AG04449 (cell line): ENCODE measurements around the gene SYNDIG1.

ENCODE experiments used
- CTCF ChIA-PET: fragments of 350-600 bp; formaldehyde crosslinking; extraction: SDS; loops from one replicate; lab custom pipeline; 2021; ENCODE audit warnings: antibody characterized with exemption; lab: Yijun Ruan, JAX
- POLR2A ChIA-PET: fragments of 400-600, 350-600 bp; formaldehyde crosslinking; extraction: SDS; loops from one replicate; lab custom pipeline; 2020; ENCODE audit warnings: antibody characterized with exemption, inconsistent platforms; lab: Yijun Ruan, JAX
- DNase-seq: peaks from one replicate; pipeline ENCODE4 v3.0.0-alpha.2; 2010; ENCODE audit warnings: low read depth, low spot score
- H3K4me3 ChIP-seq: 2 replicates; pipeline ENCODE4 v1.5.1; 2011; ENCODE audit warnings: low read depth, mild to moderate bottlenecking, control low read depth, low read length
- CTCF ChIP-seq: IDR thresholded peaks from one replicate; pipeline ENCODE4 v1.5.1; 2011; ENCODE audit warnings: mild to moderate bottlenecking, moderate library complexity, low read length, control low read depth, inconsistent platforms; ENCODE audit not compliant: insufficient read depth; ENCODE audit errors: missing control alignments

Gene SYNDIG1

DNA sequence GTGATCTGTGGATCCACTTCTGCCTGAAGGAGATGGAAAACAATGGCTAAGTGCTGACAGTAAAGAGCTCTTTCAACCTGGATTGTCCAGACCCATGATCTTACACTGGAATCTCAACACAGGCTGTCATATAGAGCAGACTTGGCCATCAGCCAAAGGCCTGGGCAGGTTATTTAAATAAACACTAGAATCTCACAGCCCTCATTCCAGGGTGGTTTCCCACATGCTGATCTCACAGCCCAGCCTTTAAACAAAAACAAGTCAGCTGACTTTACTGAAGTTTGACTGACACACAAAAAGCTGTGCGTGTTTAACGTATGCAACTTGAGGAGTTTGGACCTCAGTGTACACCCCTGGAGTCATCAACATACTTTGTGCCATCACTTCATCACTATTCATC lies 28.4 kb downstream of the SYNDIG1 start:
- ChIA-PET CTCF (no interaction called here), POLR2A (no interaction called here)
- no peak for TF ChIP-seq CTCF
- no peak for DNase-seq
- H3K4me3 ChIP-seq: no peak overlapping the region

GRCh38 chr20:24498641-24499040 lies 29.2 kb downstream of the SYNDIG1 start:
- no peak for TF ChIP-seq CTCF
- ChIA-PET POLR2A (no interaction called here), CTCF (no interaction called here)
- DNase-seq: no peak
- no peak overlapping the region for H3K4me3 ChIP-seq

GRCh38 chr20:24499472-24499871 lies 30.0 kb downstream of the SYNDIG1 start:
- no peak for TF ChIP-seq CTCF
- no peak overlapping the region for H3K4me3 ChIP-seq
- ChIA-PET CTCF (no interaction called here), POLR2A (no interaction called here)
- DNase-seq: no peak

- peak; percentile 80 for DNase-seq
- H3K4me3 ChIP-seq: no peak overlapping the region
- TF ChIP-seq CTCF: no peak
- POLR2A ChIA-PET: interaction anchor here (1.5 kb wide), 1 partner anchor 21 kb away, joined by 3 read pairs; no protein-coding TSS in a partner anchor
- CTCF ChIA-PET: interaction anchor here (0.8 kb wide), 1 partner anchor 37 kb away, joined by 3 read pairs; no protein-coding TSS in a partner anchor
Observed at GRCh38 chr20:24501764-24502556, 32.5 kb downstream of the SYNDIG1 start.

GRCh38 chr20:24502661-24503060 lies 33.2 kb downstream of the SYNDIG1 start:
- H3K4me3 ChIP-seq: no peak overlapping the region

More at GRCh38 chr20:24502661-24503060, 33.2 kb downstream of the SYNDIG1 start:
- ChIA-PET POLR2A (interaction anchor here (1.5 kb wide), 1 partner anchor 20 kb away, joined by 3 read pairs; no protein-coding TSS in a partner anchor), CTCF (interaction anchor here (1.0 kb wide), 1 partner anchor 21 kb away, joined by 3 read pairs; no protein-coding TSS in a partner anchor)
- TF ChIP-seq CTCF: no peak
- DNase-seq: no peak
